Stimulated activated CD4-positive, alpha-beta T cell treated with anti-CD3 and anti-CD28 coated beads, Interleukin-4, amount 100 ng/mL, for 24 hours (primary cell): Measurements from ENCODE around the gene FBXO39.
"Not testable (repeated sequence)": the region's sequence is repeated elsewhere in the genome, so short reads cannot be mapped to it uniquely, and the experiment has no call there.

Source experiments
- DNase-seq: peaks from one replicate; pipeline ENCODE4 v3.0.0-alpha.2; 2020

Gene FBXO39

GRCh38 chr17:6793748-6794493 is 17.9 kb downstream of the FBXO39 start:
- no peak for DNase-seq

GRCh38 chr17:6796017-6796886 is 20.2 kb downstream of the FBXO39 start:
- DNase-seq: no peak

DNA sequence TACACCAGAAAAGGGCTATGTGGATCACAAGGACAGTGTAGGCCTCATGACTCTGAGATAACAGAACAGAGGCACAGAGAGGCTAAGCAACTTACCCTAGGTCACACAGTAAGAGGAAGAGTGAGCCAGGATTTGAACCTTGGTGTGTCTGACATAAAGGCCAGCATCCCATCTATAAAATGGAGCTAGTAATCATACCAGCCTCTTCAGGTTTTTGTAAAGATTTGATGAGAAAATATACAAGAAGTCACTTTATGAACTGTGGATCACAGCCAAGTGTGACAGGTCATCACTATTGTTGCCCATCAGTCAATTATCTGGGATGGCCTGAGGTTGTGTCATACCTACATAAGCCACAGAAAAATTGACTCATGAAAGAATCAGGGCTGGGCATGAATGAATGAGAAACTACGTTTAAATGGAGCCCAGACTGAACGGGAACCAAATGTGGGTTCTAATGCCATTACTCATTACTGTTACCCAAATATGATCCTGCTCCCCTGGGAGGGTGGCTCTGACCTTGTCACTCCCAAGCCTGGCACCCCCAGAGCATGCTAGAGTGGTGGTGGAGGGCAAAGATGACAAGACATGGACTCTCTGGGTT is 21.0 kb downstream of the FBXO39 start:
- no peak for DNase-seq

DNA sequence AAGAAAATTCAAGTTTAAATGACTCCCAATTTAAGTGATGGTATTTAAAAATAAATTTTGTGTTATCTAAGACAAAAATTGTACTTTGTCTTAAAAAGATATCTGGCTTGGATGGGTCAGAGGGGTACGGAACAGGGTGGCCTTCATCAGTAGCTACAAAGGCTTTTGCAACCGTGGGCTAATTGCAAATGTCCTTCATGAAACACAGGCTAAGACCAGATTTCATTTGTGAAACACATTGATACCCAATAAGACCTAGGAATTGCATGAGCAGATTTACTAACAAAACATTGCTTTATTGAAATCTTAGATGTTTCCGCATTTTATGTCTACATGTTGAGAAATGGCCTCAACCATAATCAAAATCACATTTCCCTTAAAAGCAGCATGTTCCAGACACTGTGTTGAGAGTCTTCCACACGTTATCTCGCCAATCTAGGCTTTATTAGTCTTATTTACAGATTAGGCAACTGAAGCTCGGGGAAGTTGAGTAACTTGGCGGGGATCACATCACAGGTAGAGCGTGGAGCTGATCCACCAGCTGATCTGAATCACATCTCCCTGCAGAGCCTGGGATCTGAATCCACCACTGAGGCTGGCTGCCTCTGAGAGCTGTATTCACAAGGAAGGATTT is 21.8 kb downstream of the FBXO39 start:
- DNase-seq: no peak

DNA sequence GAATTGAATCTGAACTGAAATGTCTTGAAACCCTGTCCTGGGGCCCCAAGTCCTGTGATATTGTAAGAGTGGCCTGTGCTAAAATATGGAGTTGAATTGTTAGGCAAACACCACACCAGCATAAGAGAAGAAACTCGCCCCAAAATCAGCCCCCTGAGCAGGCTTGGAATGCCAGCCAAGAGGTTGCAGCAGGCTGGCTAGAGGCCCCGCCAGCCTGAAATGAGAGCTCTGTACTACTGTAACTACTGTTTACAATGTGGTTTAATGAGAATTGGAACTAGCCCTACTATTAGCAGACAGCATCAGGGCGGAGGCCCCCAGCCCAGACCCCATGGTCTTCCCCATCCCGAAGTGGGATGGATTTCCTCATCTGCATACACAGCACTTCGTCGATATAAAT is 23.7 kb downstream of the FBXO39 start:
- no peak for DNase-seq

DNA sequence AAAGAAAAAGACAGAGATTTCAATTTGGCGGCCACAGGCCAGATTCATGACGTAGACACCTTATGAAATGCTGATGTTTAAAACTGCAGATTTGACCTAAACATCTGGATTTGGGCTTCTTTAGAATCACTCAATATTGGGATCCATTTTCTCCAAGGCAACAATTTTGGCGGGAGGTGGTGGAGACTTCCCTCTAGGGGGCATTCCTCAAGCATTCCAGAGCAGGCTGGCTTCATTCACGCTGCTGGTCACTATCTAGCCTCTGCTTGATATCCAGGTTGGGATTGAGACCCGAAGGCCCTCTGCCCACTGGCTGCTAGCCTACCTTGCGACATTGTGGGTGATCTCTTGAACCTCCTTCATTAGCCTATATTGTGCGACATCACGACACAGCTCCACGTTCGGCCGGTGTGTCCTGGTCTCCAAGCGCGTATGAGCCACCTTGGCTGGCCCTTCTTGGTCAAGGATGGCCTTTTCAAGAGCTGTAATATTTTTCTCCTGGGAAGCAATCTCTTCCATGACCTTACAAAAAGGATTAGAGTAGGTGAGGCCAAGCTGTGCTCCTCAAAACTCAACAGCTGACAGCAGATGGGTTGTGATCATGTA is 24.5 kb downstream of the FBXO39 start:
- DNase-seq: no peak

DNA sequence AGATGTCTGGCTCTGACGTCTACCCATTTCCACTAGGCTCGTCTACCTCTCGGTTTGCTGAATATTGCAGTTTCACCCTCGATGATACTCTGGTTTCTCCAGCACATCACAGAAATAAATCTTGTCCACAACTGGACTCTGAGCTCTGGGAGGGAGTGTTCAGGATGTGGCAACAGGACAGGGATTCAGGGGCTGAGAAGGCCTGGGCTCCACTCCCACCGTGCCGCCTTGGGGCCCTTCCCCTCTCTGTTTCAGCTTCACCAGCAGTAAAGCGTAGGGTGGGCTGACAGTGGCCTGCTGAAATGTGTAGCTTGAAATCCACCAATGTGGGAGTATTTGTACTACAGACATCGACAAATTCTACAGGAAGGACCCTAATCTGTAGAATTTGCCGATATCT is 35.5 kb downstream of the FBXO39 start:
- no peak for DNase-seq

DNA sequence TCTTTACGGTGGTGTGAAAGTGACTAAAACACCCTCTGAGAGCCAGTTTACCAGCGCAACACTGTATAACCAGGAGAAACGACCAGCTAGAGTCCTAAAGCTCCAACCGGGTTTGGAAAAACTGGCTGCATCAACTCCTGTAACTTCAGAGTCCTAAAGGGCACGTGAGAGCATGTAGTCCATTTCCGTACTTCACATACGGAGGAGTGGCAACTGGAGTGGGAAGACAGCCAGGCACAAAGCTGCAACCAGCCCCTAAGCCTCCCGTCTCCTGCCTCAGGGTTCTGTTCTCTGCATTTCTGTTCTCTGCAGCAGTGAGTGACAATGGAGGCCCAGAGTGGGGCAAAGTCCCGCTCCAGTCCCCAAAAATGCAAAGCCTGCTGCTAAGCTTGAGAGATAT is 36.3 kb downstream of the FBXO39 start:
- DNase-seq: no peak

DNA sequence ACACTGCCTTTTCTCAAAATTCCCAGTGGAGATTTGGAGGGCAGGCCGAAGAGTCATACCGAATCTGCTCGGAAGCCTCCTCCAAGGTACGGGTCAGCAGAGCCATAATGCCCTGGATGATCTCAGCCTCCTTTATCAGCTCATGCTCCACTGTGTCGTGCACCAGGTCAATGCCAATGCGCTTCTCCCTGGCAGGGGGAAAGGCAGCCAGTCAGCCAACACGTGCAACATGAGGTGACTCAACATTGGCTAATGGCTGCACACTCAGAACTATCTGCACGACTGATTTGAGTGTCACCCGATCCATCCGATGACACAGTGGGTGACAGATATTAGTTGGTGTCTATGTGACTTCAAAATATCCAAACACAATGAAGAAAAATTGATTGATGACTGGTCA is 39.8 kb downstream of the FBXO39 start:
- no peak for DNase-seq

- not testable (repeated sequence) for DNase-seq
Measured at GRCh38 chr17:6816368-6816767, 40.4 kb downstream of the FBXO39 start.

- no peak for DNase-seq
Measured at GRCh38 chr17:6818938-6819337, 42.9 kb downstream of the FBXO39 start.

DNA sequence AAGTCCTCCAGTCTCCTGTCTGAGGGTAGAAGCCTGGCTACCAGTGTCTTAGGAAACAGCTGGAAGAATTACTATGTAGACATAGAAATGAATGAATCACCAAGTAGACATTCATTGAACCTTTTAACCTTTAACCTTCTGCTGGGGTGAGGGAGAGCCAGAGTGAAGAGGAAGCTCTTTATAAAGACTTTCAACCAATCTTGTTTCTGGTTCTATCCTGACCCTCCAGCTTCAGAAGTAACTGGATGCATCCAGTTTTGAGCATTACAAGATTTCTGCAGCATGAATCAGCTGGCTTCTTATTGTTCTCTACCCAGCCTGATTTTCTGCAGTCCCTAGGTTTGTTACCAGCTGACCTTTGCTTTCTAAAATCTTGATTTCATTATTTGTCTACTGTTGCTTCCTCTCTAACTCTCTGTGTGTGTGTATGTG is 47.0 kb downstream of the FBXO39 start:
- DNase-seq: no peak

- no peak for DNase-seq
Measured at GRCh38 chr17:6830383-6830986, 54.5 kb downstream of the FBXO39 start.

GRCh38 chr17:6831661-6832263 is 55.7 kb downstream of the FBXO39 start, which contains the start of gene TEKT1:
TSS of gene TEKT1 (minus strand) at chr17:6831729. CDS start at chr17:6830376, 1,353 bp downstream.
- DNase-seq: peak; percentile 68
